GM20000 (cell line): ENCODE results near the gene ADGRG6.

Source experiments
- DNase-seq: peaks from one replicate; pipeline ENCODE4 v3.0.0; 2012; ENCODE audit warnings: low spot score
- CTCF ChIP-seq: IDR thresholded peaks from 2 replicates; pipeline ENCODE4 v1.5.1; 2012; ENCODE audit warnings: mild to moderate bottlenecking, control low read depth; ENCODE audit errors: extremely low read depth, missing control alignments

ADGRG6 gene

DNA sequence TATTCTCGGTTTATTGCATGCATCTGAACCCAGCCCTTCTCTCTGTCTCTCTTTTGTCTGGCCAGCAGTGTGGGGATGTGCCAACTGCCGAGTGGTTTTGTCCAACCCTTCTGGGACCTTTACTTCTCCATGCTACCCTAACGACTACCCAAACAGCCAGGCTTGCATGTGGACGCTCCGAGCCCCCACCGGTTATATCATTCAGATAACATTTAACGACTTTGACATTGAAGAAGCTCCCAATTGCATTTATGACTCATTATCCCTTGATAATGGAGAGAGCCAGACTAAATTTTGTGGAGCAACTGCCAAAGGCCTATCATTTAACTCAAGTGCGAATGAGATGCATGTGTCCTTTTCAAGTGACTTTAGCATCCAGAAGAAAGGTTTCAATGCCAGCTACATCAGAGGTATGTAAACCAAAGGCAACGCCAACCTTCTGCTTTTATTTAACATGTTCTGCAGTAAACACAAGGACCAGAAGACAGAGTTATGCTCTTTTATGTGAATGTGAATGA is 65.8 kb downstream of the ADGRG6 start:
- DNase-seq, result no peak
- TF ChIP-seq CTCF, result no peak

DNA sequence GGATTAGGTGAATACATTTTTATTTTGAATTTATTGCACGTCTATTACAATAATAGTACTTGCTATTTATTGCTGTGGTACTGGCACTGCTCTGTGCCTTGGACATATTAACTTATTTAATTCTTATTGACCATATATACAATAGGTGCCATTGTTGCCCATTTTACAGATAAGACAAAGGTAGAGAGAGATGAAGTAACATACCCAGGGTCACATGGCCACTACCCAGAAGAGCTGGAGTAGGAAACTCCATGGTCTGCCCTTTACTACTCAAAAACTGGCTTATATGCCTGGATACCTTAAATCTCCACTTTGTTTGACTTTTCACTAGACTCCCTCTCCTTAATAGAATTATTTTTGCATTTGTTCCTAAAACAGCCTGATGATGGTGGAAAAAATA is 67.5 kb downstream of the ADGRG6 start:
- DNase-seq, result no peak

GRCh38 chr6:142372348-142372747 is 70.5 kb downstream of the ADGRG6 start:
- TF ChIP-seq CTCF, result no peak
- DNase-seq, result no peak

More for the DNA sequence above, 67.5 kb downstream of the ADGRG6 start:
- TF ChIP-seq CTCF, result no peak

DNA sequence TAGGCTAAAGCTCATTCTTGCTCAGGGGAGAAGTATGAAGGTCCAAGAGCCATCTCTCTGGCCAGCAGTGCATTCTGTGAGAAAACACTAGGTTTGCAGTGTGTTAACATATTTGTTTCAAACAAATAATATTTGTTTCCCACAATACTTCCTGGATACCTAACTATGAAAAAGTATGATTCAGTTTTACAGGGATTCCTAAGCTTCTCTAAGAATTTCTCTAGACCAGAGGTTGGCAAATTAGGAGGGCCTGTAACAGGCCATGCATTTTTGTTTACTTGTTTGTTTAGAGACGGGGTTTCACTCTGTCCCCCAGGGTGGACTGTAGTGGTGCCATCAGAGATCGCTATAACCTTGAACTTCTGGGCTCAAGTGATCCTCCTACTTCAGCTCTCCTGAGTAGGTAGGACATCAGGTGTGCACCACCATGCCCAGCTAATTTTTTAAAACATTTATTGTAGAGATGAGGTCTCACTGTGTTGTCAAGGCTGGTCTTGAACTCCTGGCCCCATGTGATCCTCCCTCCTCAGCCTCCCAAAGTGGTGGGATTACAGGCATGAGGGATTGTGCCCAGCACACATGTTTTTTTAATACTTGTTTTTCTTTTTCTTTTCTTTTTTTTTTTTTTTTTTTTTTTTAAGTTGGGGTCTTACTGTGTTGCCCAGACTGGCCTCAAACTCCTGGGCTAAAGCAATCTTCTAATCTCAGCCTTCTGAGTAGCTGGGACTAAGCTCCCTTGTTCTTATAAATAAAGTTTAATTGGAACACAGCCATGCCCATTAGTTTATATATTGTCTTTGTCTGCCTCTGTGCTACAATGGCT is 71.7 kb downstream of the ADGRG6 start:
- DNase-seq, result no peak
- TF ChIP-seq CTCF, result no peak

DNA sequence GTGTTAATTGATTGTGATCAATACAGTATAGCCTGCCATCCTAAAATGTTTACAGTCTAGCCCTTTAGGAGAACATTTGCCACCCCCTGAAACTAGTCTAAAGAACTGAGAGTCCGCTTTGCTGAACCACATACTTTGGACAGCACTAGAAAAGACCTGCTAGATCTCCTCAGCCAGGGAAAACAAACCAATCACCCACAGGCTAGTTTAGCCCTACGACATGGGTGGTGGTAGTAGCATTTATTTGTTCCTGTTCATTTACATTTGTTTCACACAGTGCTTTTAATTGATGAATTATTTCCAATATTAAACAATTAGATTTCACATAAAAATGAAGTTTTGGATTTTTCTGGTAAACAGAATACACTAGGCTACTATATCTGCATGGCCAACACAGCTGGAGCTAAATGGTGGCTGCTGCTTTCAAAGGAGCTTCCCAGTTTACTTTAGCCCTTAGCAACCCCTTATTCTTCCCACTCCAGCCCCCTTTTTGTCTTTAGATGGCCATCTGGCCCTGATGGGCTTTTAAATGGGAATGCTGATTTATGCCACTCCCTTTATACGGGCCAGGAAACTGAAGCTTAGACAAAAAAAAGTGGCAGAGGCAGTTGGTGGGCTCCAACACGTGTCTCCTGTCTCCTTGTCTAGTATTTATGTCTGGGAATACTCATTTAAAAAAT is 72.4 kb downstream of the ADGRG6 start:
- TF ChIP-seq CTCF, result no peak
- no peak for DNase-seq

DNA sequence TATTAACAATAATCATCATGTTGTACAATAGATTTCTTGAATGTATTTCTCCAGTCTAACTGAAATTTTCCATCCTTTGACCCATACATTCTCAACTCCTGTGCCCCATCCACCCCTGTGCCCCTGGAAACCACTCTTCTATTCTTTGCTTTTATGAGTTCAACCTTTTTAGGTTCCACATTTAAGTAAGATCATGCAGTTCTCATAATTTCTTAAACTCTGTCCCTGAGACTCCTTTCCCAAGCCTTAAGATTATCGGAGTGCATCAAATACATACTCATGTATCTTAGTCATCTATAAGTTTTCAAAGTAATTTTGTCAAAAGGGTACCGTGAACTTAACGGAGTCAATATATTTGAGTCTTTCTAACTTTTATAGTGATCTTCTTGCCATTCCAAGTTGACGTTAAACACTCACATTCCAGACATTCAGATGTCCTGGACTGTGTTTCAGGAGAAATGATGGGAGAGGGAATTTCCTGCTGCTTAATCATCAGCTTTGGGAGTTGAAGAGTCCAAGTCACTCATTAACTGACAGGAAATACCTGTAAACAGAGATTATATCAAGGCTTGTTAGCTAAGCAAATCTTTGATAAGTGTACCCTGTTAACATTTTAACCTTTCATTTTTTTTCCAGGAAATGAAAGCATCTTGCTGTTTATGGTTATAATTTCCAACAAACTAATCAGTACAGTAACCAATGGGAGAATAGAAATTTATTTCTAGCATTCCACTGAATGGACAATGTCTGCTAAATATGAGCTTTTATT is 73.3 kb downstream of the ADGRG6 start:
- no peak for DNase-seq
- no peak for TF ChIP-seq CTCF

- no peak for TF ChIP-seq CTCF
- no peak for DNase-seq
Observed at GRCh38 chr6:142376115-142376514, 74.3 kb downstream of the ADGRG6 start.
